ENCODE results near the gene SF3A1.

Gene SF3A1

GRCh38 chr22:30285176-30285845 is 71.4 kb downstream of the SF3A1 start:
- intact Hi-C loops (cut with micrococcal nuclease): loop anchor here (5.0 to 10.0 kb wide), 2 partner anchors 33 to 171 kb away; no protein-coding TSS in a partner anchor
- Mint-ChIP-seq H3K9me3 (no peaks in the 10 kb centered on the region), H3K4me3 (no peak overlapping the region), H3K4me1 (ENCODE audit: low read depth) (peaks cover 94% of the 10 kb centered on the region), H3K27me3 (peaks cover 2% of the 10 kb centered on the region), H3K27ac (peak overlapping the region; percentile 74), H3K36me3 (ENCODE audit: low read depth) (peaks cover 19% of the 10 kb centered on the region)

- Mint-ChIP-seq H3K4me1 (ENCODE audit: low read depth) (peaks cover 91% of the 10 kb centered on the region), H3K27me3 (peaks cover 2% of the 10 kb centered on the region), H3K9me3 (no peaks in the 10 kb centered on the region), H3K36me3 (ENCODE audit: low read depth) (peaks cover 19% of the 10 kb centered on the region), H3K4me3 (no peak overlapping the region), H3K27ac (peak overlapping the region; percentile 74)
- intact Hi-C loops (cut with micrococcal nuclease): loop anchor here (5.0 to 10.0 kb wide), 2 partner anchors 32 to 170 kb away; no protein-coding TSS in a partner anchor
Measured at GRCh38 chr22:30284666-30285065, 72.0 kb downstream of the SF3A1 start.

- Mint-ChIP-seq H3K27me3 (peaks cover 2% of the 10 kb centered on the region), H3K27ac (peak overlapping the region; percentile 74), H3K36me3 (ENCODE audit: low read depth) (peaks cover 19% of the 10 kb centered on the region), H3K4me3 (no peak overlapping the region), H3K4me1 (ENCODE audit: low read depth) (peaks cover 95% of the 10 kb centered on the region), H3K9me3 (no peaks in the 10 kb centered on the region)
- intact Hi-C loops (cut with micrococcal nuclease): loop anchor here (10.0 kb wide), 1 partner anchor 169 kb away; no protein-coding TSS in a partner anchor
Measured at GRCh38 chr22:30284172-30284571, 72.5 kb downstream of the SF3A1 start.

GRCh38 chr22:30283342-30283741 is 73.4 kb downstream of the SF3A1 start:
- H3K36me3 Mint-ChIP-seq (ENCODE audit: low read depth): peaks cover 19% of the 10 kb centered on the region
- intact Hi-C loops (cut with micrococcal nuclease): loop anchor here (10.0 kb wide), 1 partner anchor 169 kb away; no protein-coding TSS in a partner anchor
- no peak overlapping the region for H3K4me3 Mint-ChIP-seq
- H3K27ac Mint-ChIP-seq: peak overlapping the region; percentile 74
- peaks cover 97% of the 10 kb centered on the region for H3K4me1 Mint-ChIP-seq (ENCODE audit: low read depth)
- H3K9me3 Mint-ChIP-seq: no peaks in the 10 kb centered on the region
- peaks cover 2% of the 10 kb centered on the region for H3K27me3 Mint-ChIP-seq

- Mint-ChIP-seq H3K27me3 (peaks cover 8% of the 10 kb centered on the region), H3K27ac (peak overlapping the region; percentile 74), H3K4me3 (peak overlapping the region; percentile 15), H3K36me3 (ENCODE audit: low read depth) (peaks cover 19% of the 10 kb centered on the region), H3K9me3 (no peaks in the 10 kb centered on the region), H3K4me1 (ENCODE audit: low read depth) (peaks cover 97% of the 10 kb centered on the region)
- intact Hi-C loops (cut with micrococcal nuclease): loop anchor here (10.0 kb wide), 1 partner anchor 168 kb away; no protein-coding TSS in a partner anchor
Measured at GRCh38 chr22:30282616-30283046, 74.1 kb downstream of the SF3A1 start.
